ENCODE measurements around the gene USP22. TPM values are rescaled to one million over a fixed set of nuclear protein-coding genes. Genes with fewer than 3 reads are reported as not detected.

USP22 gene
- total RNA-seq, 4 donors from 2014 or later: 101 to 128 (median 104) TPM

GRCh38 chr17:20992416-20992815 lies 50.4 kb downstream of the USP22 start:
- H3K4me3 ChIP-seq: peak overlapping the region in 1 of 2 donors; percentile 19
- H3K4me1 ChIP-seq: peaks cover 0 to 13% (median 3%) of the 10 kb centered on the region in 3 donors
- H3K27ac ChIP-seq: no peak overlapping the region
- no peaks in the 10 kb centered on the region for H3K27me3 ChIP-seq
- 42 to 100% methylated on average over 1 to 2 of the region's 12 CpGs for WGBS, 2 donors (ENCODE audit: low coverage in 1 of 2)
- ATAC-seq: peak; percentile 6
- TF ChIP-seq EP300 (IDR thresholded peaks at IDR 0.05): no peak
- TF ChIP-seq POLR2AphosphoS5 (IDR thresholded peaks at IDR 0.05): no peak
- no peak for TF ChIP-seq POLR2A (IDR thresholded peaks at IDR 0.05)
- TF ChIP-seq, protein P1, sequence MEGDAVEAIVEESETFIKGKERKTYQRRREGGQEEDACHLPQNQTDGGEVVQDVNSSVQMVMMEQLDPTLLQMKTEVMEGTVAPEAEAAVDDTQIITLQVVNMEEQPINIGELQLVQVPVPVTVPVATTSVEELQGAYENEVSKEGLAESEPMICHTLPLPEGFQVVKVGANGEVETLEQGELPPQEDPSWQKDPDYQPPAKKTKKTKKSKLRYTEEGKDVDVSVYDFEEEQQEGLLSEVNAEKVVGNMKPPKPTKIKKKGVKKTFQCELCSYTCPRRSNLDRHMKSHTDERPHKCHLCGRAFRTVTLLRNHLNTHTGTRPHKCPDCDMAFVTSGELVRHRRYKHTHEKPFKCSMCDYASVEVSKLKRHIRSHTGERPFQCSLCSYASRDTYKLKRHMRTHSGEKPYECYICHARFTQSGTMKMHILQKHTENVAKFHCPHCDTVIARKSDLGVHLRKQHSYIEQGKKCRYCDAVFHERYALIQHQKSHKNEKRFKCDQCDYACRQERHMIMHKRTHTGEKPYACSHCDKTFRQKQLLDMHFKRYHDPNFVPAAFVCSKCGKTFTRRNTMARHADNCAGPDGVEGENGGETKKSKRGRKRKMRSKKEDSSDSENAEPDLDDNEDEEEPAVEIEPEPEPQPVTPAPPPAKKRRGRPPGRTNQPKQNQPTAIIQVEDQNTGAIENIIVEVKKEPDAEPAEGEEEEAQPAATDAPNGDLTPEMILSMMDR (IDR thresholded peaks at IDR 0.05): no peak
- no peaks in the 10 kb centered on the region for H3K9me3 ChIP-seq
- no peaks in the 10 kb centered on the region for H3K36me3 ChIP-seq

DNA sequence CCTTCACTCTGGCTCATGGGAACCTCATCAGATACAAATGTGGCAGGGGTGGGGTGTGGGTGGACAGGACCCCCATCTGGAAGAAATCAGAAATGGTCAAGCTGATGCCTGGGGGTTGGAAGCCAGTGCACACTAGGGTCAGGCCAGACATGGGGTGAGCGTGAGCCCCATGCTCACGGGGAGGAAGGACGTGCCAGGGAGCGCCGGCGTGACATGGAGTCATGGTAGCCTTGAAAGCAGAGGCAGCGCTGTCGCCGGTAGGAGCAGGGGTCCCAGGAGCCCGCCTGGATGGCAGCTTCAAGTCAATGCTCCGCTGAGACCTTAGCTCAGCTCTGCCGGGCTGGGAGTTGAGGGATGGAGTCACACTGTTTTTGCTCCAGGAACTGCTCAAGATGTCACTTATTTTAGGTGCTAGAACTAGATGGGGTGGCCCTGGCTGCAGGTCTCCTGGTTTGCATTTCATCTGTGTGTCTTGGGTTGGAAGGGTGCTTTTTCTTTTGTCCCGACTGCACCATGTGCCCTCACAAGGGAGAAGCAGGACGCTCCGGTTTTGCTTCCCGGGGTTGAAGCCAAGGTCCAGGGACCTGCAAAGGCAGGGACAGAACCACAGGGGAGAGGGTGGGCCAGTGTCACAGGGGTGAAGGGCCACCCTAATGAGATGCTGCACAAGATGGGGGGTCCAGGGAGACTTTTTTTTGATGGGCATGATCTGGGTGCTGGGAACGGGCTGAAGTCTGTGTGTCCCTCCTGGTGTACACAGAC lies 51.4 kb downstream of the USP22 start:
- no peaks in the 10 kb centered on the region for H3K36me3 ChIP-seq
- no peaks in the 10 kb centered on the region for H3K9me3 ChIP-seq
- WGBS, 2 donors (ENCODE audit: low coverage in 1 of 2): 87 to 93% methylated on average over 6 to 11 of the region's 17 CpGs
- ATAC-seq: no peak
- peaks cover 0 to 7% (median 3%) of the 10 kb centered on the region in 3 donors for H3K4me1 ChIP-seq
- H3K4me3 ChIP-seq: no peak overlapping the region
- H3K27me3 ChIP-seq: no peaks in the 10 kb centered on the region
- H3K27ac ChIP-seq: no peak overlapping the region
- no peak for TF ChIP-seq POLR2AphosphoS5 (IDR thresholded peaks at IDR 0.05)
- TF ChIP-seq, protein P1 (IDR thresholded peaks at IDR 0.05): no peak
- TF ChIP-seq POLR2A (IDR thresholded peaks at IDR 0.05): no peak
- TF ChIP-seq EP300 (IDR thresholded peaks at IDR 0.05): no peak

DNA sequence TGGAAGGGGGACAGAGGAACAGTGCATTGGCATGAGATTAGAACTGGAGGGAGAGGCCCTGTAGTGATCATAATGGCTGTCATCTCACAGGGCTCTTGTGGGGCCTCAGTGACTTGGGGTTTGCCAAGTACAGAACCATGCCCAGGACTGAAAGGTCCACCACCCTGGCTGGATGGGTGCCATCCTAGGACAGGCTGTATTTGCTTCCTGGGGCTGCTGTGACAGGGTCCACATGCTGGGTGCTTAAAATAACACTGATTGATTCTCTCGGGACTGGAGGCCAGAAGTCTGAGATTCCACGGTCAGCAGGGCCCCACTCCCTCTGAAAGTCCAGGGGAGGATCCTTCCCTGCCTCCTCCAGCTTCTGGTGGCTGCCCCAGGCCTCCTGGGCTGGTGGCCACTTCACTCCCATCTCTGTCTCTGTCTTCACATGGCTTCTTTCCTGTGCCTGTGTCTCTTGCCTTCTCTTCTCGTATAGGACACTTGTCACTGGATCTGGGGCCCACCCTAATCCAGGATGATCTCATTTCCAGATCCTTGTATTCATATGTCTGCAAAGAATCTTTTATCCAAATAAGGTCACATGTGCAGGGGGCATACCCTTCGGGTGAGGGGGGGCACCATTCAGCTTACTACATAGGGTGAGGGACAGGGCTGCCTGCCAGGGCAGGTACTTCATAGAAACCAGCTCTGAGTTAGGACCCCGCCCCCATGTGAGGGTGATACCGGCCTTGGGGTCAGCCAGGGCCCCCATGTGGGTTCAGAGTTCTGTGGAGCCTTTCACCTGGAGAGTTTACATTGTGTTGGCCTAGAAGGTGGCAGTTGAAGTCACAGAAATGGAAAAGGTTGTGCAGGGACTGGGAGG lies 52.6 kb downstream of the USP22 start:
- 82% methylated on average over 1 of the region's 6 CpGs; no CpG with 5 or more reads in 1 of the 2 donors for WGBS, 2 donors (ENCODE audit: low coverage in 1 of 2)
- Histone ChIP-seq H3K4me3 (no peak overlapping the region), H3K27ac (no peak overlapping the region), H3K36me3 (no peaks in the 10 kb centered on the region), H3K27me3 (no peaks in the 10 kb centered on the region), H3K9me3 (no peaks in the 10 kb centered on the region), H3K4me1 (peaks cover 0 to 7% (median 3%) of the 10 kb centered on the region in 3 donors)
- no peak for ATAC-seq
- TF ChIP-seq EP300 (IDR thresholded peaks at IDR 0.05) (no peak), POLR2AphosphoS5 (IDR thresholded peaks at IDR 0.05) (no peak), POLR2A (IDR thresholded peaks at IDR 0.05) (no peak)
- TF ChIP-seq, protein P1 (IDR thresholded peaks at IDR 0.05): no peak

DNA sequence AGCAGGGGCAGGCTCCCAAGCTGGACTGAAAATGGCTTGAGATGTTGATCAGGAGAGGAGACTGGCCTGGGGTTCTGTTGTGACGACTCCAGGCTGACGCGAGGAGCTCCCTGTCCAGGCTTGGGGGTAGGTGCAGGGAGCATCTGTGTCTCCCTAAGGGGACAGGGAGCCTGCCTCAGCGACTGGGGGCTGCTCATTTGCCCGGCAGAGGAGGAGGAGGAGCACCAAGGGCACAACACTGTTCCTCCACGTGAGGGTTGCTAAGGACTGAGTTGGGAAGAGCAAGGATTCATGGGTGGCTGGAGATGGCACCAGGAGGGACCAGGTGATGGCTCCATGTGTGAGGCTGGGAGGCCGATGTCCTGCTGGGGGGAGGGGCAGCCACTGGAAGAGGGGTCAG lies 53.3 kb downstream of the USP22 start:
- 57% methylated on average over 1 of the region's 7 CpGs; no CpG with 5 or more reads in 1 of the 2 donors for WGBS, 2 donors (ENCODE audit: low coverage in 1 of 2)
- ATAC-seq: no peak
- TF ChIP-seq EP300 (IDR thresholded peaks at IDR 0.05) (no peak), POLR2AphosphoS5 (IDR thresholded peaks at IDR 0.05) (no peak), POLR2A (IDR thresholded peaks at IDR 0.05) (no peak)
- TF ChIP-seq, protein P1 (IDR thresholded peaks at IDR 0.05): no peak

More for the DNA sequence above, 53.3 kb downstream of the USP22 start:
- peaks cover 0 to 7% (median 3%) of the 10 kb centered on the region in 3 donors for H3K4me1 ChIP-seq
- no peaks in the 10 kb centered on the region for H3K36me3 ChIP-seq
- no peaks in the 10 kb centered on the region for H3K9me3 ChIP-seq
- no peaks in the 10 kb centered on the region for H3K27me3 ChIP-seq
- H3K4me3 ChIP-seq: no peak overlapping the region
- H3K27ac ChIP-seq: no peak overlapping the region

All from gastroesophageal sphincter (tissue), 4 donors.